Measurements from ENCODE around the gene PPP2R3A. TPM values are rescaled to one million over a fixed set of nuclear protein-coding genes. Genes with fewer than 3 reads are reported as not detected.

PPP2R3A gene
- total RNA-seq, 1 experiment from 2014 or later = 1.1 TPM

GRCh38 chr3:135982404-135982761, 16.9 kb downstream of the PPP2R3A start:
- no peak for DNase-seq (ENCODE audit: low spot score)
- Histone ChIP-seq H3K36me3 (ENCODE audit: insufficient read depth, low read length, poor library complexity, severe bottlenecking) (no peaks in the 10 kb centered on the region), H3K27ac (ENCODE audit: low read depth, low read length, poor library complexity, severe bottlenecking) (no peak overlapping the region), H3K9me3 (ENCODE audit: low read depth, low read length, poor library complexity, severe bottlenecking) (no peaks in the 10 kb centered on the region), H3K27me3 (replicated peaks; ENCODE audit: insufficient read depth, low read depth, low read length, poor library complexity) (peaks cover 27% of the 10 kb centered on the region), H3K4me3 (ENCODE audit: low read depth, low read length, poor library complexity, severe bottlenecking) (no peak overlapping the region), H3K4me1 (ENCODE audit: insufficient read depth, low read length, poor library complexity, severe bottlenecking) (no peaks in the 10 kb centered on the region)
- POLR2A ChIA-PET (ENCODE audit: low non-redundant PET) = no interaction called here
- intact Hi-C loops (cut with micrococcal nuclease; ENCODE audit: unreplicated experiment) = no loop called here
- CTCF ChIA-PET = no interaction called here
- no TSS peak for BruUV-seq (replicated peaks)
- no peak for TF ChIP-seq EZH2 (IDR thresholded peaks at IDR 0.05; ENCODE audit: borderline replicate concordance, low read depth, low read length, poor library complexity, severe bottlenecking)
- TF ChIP-seq, protein P1, sequence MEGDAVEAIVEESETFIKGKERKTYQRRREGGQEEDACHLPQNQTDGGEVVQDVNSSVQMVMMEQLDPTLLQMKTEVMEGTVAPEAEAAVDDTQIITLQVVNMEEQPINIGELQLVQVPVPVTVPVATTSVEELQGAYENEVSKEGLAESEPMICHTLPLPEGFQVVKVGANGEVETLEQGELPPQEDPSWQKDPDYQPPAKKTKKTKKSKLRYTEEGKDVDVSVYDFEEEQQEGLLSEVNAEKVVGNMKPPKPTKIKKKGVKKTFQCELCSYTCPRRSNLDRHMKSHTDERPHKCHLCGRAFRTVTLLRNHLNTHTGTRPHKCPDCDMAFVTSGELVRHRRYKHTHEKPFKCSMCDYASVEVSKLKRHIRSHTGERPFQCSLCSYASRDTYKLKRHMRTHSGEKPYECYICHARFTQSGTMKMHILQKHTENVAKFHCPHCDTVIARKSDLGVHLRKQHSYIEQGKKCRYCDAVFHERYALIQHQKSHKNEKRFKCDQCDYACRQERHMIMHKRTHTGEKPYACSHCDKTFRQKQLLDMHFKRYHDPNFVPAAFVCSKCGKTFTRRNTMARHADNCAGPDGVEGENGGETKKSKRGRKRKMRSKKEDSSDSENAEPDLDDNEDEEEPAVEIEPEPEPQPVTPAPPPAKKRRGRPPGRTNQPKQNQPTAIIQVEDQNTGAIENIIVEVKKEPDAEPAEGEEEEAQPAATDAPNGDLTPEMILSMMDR (conservative IDR thresholded peaks at IDR 0.05; ENCODE audit: low read depth, low read length) = no peak

GRCh38 chr3:135982922-135983581, 17.5 kb downstream of the PPP2R3A start:
- BruUV-seq (replicated peaks) = no TSS peak
- Histone ChIP-seq H3K27ac (ENCODE audit: low read depth, low read length, poor library complexity, severe bottlenecking) (no peak overlapping the region), H3K4me3 (ENCODE audit: low read depth, low read length, poor library complexity, severe bottlenecking) (no peak overlapping the region), H3K9me3 (ENCODE audit: low read depth, low read length, poor library complexity, severe bottlenecking) (no peaks in the 10 kb centered on the region), H3K27me3 (replicated peaks; ENCODE audit: insufficient read depth, low read depth, low read length, poor library complexity) (peaks cover 33% of the 10 kb centered on the region), H3K36me3 (ENCODE audit: insufficient read depth, low read length, poor library complexity, severe bottlenecking) (no peaks in the 10 kb centered on the region), H3K4me1 (ENCODE audit: insufficient read depth, low read length, poor library complexity, severe bottlenecking) (no peaks in the 10 kb centered on the region)
- no peak for DNase-seq (ENCODE audit: low spot score)
- ChIA-PET POLR2A (ENCODE audit: low non-redundant PET) (no interaction called here), CTCF (no interaction called here)
- TF ChIP-seq, protein P1 (conservative IDR thresholded peaks at IDR 0.05; ENCODE audit: low read depth, low read length) = no peak
- no peak for TF ChIP-seq EZH2 (IDR thresholded peaks at IDR 0.05; ENCODE audit: borderline replicate concordance, low read depth, low read length, poor library complexity, severe bottlenecking)
- intact Hi-C loops (cut with micrococcal nuclease; ENCODE audit: unreplicated experiment) = no loop called here

DNA sequence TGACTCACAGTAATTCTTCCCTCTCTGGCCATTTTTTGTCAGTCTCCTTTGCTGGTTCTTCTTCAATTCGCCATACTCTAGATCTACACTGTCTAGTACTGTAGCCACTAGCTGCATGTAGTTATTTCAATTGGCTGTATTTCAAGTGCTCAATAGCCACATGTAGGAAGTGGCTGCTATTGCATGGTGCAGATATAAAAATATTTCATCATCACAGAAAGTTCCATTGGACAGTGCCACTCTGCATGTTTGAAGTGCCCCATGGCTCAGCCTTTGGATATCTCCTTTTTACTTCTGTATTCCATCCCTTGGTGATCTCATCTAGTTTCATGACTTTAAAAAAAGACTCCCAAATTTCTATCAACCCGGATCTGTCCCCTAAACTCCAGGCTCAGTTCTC, 22.1 kb downstream of the PPP2R3A start:
- POLR2A ChIA-PET (ENCODE audit: low non-redundant PET) = no interaction called here
- H3K4me3 ChIP-seq (ENCODE audit: low read depth, low read length, poor library complexity, severe bottlenecking) = no peak overlapping the region
- H3K4me1 ChIP-seq (ENCODE audit: insufficient read depth, low read length, poor library complexity, severe bottlenecking) = no peaks in the 10 kb centered on the region
- no peak for TF ChIP-seq EZH2 (IDR thresholded peaks at IDR 0.05; ENCODE audit: borderline replicate concordance, low read depth, low read length, poor library complexity, severe bottlenecking)
- TF ChIP-seq, protein P1 (conservative IDR thresholded peaks at IDR 0.05; ENCODE audit: low read depth, low read length) = no peak
- CTCF ChIA-PET = no interaction called here
- BruUV-seq (replicated peaks) = no TSS peak
- no peak for DNase-seq (ENCODE audit: low spot score)
- H3K27me3 ChIP-seq (replicated peaks; ENCODE audit: insufficient read depth, low read depth, low read length, poor library complexity) = peaks cover 67% of the 10 kb centered on the region
- H3K9me3 ChIP-seq (ENCODE audit: low read depth, low read length, poor library complexity, severe bottlenecking) = no peaks in the 10 kb centered on the region
- H3K36me3 ChIP-seq (ENCODE audit: insufficient read depth, low read length, poor library complexity, severe bottlenecking) = no peaks in the 10 kb centered on the region
- no peak overlapping the region for H3K27ac ChIP-seq (ENCODE audit: low read depth, low read length, poor library complexity, severe bottlenecking)
- intact Hi-C loops (cut with micrococcal nuclease; ENCODE audit: unreplicated experiment) = no loop called here

All from A673 (cell line).